Mesodermal cell (in vitro differentiated cells): ENCODE measurements around the gene GTF2H1.

Experiments used
- H3K27ac ChIP-seq: 2 replicates; pipeline ENCODE4 v1.7.0; 2013; ENCODE audit warnings: mild to moderate bottlenecking, low read depth, low read length, moderate library complexity; ENCODE audit not compliant: severe bottlenecking
- H3K36me3 ChIP-seq: 2 replicates; pipeline ENCODE4 v1.7.1; 2013; ENCODE audit warnings: mild to moderate bottlenecking, low read length, moderate library complexity; ENCODE audit not compliant: control insufficient read depth, insufficient read depth
- H3K4me1 ChIP-seq: one replicate; pipeline ENCODE4 v1.7.1; 2013; ENCODE audit warnings: mild to moderate bottlenecking, low read length; ENCODE audit not compliant: insufficient read depth, control insufficient read depth, poor library complexity, severe bottlenecking
- H3K4me3 ChIP-seq: 2 replicates; pipeline ENCODE4 v1.7.0; 2013; ENCODE audit warnings: low read length, control low read depth, mild to moderate bottlenecking; ENCODE audit not compliant: insufficient read depth, poor library complexity, severe bottlenecking; ENCODE audit errors: extremely low read depth
- H3K9me3 ChIP-seq: 2 replicates; pipeline ENCODE4 v1.7.1; 2013; ENCODE audit warnings: mild to moderate bottlenecking, low read length, moderate library complexity; ENCODE audit not compliant: control insufficient read depth
- WGBS, 2 experiments: methylation state at CpG; one replicate each; pipeline ENCODE4 v1.1.5; 2013; ENCODE audit warnings: missing lambda C conversion rate in 2 of 2; ENCODE audit not compliant: insufficient coverage in 2 of 2; 5-methylcytosine and 5-hydroxymethylcytosine counted together

GTF2H1 gene

GRCh38 chr11:18352581-18352980 is 30.2 kb downstream of the GTF2H1 start:
- Histone ChIP-seq H3K36me3 (peaks cover 66% of the 10 kb centered on the region), H3K4me1 (peaks cover 5% of the 10 kb centered on the region), H3K4me3 (no peak overlapping the region), H3K27ac (no peak overlapping the region), H3K9me3 (no peaks in the 10 kb centered on the region)
- 83 to 97% methylated on average over 3 of the region's 3 CpGs for WGBS, 2 experiments

DNA sequence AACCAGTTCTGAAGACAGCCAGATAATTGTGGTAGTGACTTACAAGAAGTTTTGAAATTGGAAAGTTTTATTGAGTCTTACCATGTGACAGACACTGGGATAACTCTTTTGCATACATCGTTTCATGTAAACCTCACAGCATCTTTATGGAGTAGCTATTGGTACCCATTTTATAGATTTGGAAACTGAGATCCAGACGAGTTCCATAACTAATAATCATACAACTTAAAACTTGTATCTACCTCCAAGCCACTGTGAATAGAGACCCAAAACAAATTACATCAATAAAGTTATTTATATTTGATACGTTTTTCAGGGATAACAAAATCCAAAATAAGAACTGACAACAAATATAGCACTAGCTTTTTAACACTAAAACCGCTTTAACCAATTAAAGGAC is 36.3 kb downstream of the GTF2H1 start:
- peaks cover 87% of the 10 kb centered on the region for H3K36me3 ChIP-seq
- no peak overlapping the region for H3K27ac ChIP-seq
- H3K4me1 ChIP-seq, result no peaks in the 10 kb centered on the region
- no CpG with 5 or more reads among the region's 4 CpGs for WGBS, 2 experiments
- H3K4me3 ChIP-seq, result no peak overlapping the region
- no peaks in the 10 kb centered on the region for H3K9me3 ChIP-seq

DNA sequence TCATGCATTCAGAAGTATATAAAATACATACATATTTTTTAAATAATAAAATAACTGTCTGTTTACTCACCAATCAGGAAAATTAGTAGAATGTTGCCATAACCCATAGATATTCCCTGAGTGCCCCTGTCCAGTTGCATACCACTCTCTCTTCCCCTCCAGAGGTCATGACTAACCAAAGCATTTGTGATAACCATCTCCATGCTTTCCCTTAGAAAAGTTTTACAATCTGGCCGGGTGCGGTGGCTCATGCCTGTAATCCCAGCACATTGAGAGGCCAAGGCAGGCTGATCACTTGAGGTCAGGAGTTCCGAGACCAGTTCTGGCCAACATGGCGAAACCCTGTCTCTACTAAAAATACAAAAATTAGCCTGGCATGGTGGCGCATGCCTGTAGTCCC is 38.8 kb downstream of the GTF2H1 start:
- H3K4me1 ChIP-seq, result no peaks in the 10 kb centered on the region
- H3K36me3 ChIP-seq, result peaks cover 96% of the 10 kb centered on the region
- 86 to 91% methylated on average over 4 to 5 of the region's 5 CpGs for WGBS, 2 experiments

DNA sequence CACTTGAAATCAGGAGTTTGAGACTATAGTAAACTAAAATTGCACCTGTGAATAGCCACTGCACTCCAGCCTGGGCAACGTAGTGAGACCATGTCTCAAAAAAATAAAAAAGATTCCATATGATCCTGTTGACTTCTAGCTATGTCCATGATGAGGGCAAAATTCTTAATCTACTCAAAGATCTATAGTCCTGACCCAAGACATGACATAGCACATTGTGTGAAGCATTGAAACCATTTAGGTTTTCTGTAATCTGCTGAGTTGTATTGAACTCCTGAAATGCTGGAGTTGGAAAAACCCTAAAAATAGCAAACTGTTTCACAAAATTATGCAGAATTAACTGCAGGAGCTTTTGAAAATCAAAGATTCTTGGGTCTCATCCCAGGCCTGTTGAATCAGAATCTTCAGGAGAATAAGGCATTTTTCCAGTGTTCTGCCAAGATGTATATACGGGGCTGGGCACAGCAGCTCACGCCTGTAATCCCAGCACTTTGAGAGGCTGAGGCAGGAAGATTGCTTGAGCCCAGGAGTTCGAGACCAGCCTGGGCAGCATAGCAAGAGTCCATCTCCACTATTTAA is 42.2 kb downstream of the GTF2H1 start:
- no peak overlapping the region for H3K4me3 ChIP-seq
- no peaks in the 10 kb centered on the region for H3K4me1 ChIP-seq
- 97 to 100% methylated on average over 2 to 3 of the region's 4 CpGs for WGBS, 2 experiments
- H3K9me3 ChIP-seq, result no peaks in the 10 kb centered on the region
- no peak overlapping the region for H3K27ac ChIP-seq
- peaks cover 72% of the 10 kb centered on the region for H3K36me3 ChIP-seq

More for the DNA sequence above, 38.8 kb downstream of the GTF2H1 start:
- Histone ChIP-seq H3K27ac (no peak overlapping the region), H3K4me3 (no peak overlapping the region), H3K9me3 (no peaks in the 10 kb centered on the region)

- H3K27ac ChIP-seq, result no peak overlapping the region
- H3K9me3 ChIP-seq, result no peaks in the 10 kb centered on the region
- 96 to 100% methylated on average over 3 to 4 of the region's 4 CpGs for WGBS, 2 experiments
- peaks cover 63% of the 10 kb centered on the region for H3K36me3 ChIP-seq
- H3K4me1 ChIP-seq, result no peaks in the 10 kb centered on the region
- H3K4me3 ChIP-seq, result no peak overlapping the region
Measured at GRCh38 chr11:18365741-18366140, 43.4 kb downstream of the GTF2H1 start.

DNA sequence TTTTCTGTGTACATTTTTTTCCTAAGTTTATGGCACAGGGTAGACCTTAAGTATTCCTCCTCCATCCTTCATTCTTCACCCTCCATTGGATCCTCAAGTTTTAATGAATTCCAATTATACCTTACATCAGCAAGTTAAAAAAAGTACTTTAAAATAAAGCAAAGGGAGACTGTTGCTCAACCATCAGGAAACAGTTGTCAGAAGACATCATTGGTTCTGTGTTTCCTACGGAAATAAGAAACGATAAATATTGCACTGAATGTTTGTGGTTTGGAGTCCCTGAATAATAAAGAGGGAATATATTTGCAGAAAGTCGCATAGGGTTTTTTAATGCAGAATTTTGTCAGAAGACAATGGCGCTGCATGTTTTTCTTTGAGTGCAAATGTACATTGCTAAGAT is 43.9 kb downstream of the GTF2H1 start:
- H3K36me3 ChIP-seq, result peaks cover 57% of the 10 kb centered on the region
- H3K4me1 ChIP-seq, result no peaks in the 10 kb centered on the region
- no peaks in the 10 kb centered on the region for H3K9me3 ChIP-seq
- no peak overlapping the region for H3K4me3 ChIP-seq
- 90 to 95% methylated on average over 4 of the region's 4 CpGs for WGBS, 2 experiments
- H3K27ac ChIP-seq, result no peak overlapping the region

DNA sequence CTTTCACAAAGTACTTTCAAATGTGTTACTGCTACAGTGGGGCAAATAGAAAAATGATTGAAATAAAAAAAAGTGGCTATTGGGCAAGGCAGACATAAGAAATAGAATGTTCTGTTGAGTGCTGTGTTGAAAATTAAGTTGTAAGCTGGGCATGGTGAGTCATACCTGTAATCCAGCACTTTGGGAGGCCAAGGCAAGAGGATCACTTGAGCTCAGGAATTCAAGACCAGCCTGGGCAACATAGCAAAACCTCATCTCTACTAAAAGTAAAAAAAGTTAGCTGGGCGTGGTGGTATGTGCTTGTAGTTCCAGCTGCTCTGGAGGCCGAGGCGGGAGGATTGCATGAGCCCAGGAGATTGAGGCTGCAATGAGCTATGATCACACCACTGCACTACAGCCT is 45.1 kb downstream of the GTF2H1 start:
- 90% methylated on average over 2 of the region's 3 CpGs; no CpG with 5 or more reads in 1 of the 2 experiments for WGBS, 2 experiments

GRCh38 chr11:18368221-18368620 is 45.9 kb downstream of the GTF2H1 start:
- no peaks in the 10 kb centered on the region for H3K4me1 ChIP-seq
- no peak overlapping the region for H3K4me3 ChIP-seq
- no peaks in the 10 kb centered on the region for H3K9me3 ChIP-seq
- peaks cover 38% of the 10 kb centered on the region for H3K36me3 ChIP-seq
- WGBS, 2 experiments, result 94 to 100% methylated on average over 2 of the region's 2 CpGs
- H3K27ac ChIP-seq, result no peak overlapping the region

More for the DNA sequence above, 45.1 kb downstream of the GTF2H1 start:
- H3K9me3 ChIP-seq, result no peaks in the 10 kb centered on the region
- peaks cover 46% of the 10 kb centered on the region for H3K36me3 ChIP-seq
- H3K4me1 ChIP-seq, result no peaks in the 10 kb centered on the region
- no peak overlapping the region for H3K27ac ChIP-seq
- H3K4me3 ChIP-seq, result no peak overlapping the region

DNA sequence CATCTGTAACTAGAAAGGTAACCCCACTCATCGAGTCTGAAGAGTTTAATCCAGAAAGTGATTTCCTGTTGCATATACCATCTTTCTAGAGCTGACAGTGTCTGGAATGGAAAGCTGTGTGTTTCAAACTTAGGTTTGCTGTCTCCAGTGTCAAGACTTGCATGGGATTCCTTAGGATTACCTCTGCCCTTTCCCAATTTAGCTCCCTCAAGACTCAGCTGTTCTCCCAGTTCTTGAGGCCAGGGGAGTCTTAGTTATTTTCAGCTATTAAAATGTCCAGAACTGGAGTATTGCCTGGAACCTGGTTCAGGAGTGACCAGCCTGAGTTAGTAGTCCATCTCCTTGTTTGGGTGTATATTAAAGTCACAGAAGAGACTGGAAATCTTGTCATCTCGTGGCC is 47.0 kb downstream of the GTF2H1 start:
- Histone ChIP-seq H3K4me1 (no peaks in the 10 kb centered on the region), H3K4me3 (no peak overlapping the region), H3K27ac (no peak overlapping the region), H3K36me3 (peaks cover 26% of the 10 kb centered on the region), H3K9me3 (no peaks in the 10 kb centered on the region)
- 86% methylated on average over 1 to 2 of the region's 2 CpGs for WGBS, 2 experiments

DNA sequence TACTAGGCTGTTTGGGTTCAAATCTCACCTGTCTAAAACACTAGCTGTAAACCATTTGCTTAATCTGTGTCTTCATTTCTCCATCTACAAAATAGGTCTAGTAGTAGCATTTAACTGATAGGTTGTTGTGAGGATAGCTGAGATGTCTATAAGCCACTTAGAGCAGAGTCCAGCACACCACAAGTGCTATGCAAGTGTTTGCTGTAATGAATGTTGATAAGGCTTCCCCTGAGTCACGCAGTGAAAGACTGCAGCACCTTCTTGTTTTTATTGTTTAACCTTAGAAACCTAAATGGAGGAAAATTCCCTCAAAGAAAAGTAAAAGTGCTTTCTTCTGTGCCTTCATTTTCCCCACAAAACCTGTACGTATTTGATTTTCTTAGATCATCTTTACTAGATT is 48.9 kb downstream of the GTF2H1 start:
- no peak overlapping the region for H3K27ac ChIP-seq

DNA sequence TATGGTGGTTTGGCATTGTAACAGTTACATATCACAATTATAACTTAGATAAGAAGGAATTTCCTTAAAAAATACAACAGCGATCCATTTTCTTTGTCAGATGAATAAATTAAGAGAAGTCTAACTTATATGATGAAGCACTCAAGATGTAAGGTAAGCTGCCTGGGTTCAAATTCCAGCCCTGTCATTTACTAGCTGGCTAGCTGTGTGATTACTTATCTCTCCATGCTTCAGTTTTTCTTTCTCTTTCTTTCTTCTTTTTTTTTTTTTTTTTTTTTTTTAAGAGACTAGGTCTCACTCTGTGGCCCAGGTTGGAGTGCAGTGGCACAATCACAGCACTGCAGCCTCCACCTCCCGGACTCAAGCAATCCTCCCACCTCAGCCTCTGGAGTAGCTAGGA is 49.8 kb downstream of the GTF2H1 start:
- Histone ChIP-seq H3K4me3 (no peak overlapping the region), H3K27ac (no peak overlapping the region), H3K9me3 (no peaks in the 10 kb centered on the region), H3K4me1 (no peaks in the 10 kb centered on the region), H3K36me3 (no peaks in the 10 kb centered on the region)
- no CpG with 5 or more reads among the region's 2 CpGs for WGBS, 2 experiments

More for the DNA sequence above, 48.9 kb downstream of the GTF2H1 start:
- Histone ChIP-seq H3K36me3 (peaks cover 8% of the 10 kb centered on the region), H3K9me3 (no peaks in the 10 kb centered on the region), H3K4me3 (no peak overlapping the region), H3K4me1 (no peaks in the 10 kb centered on the region)
- 100% methylated on average over 1 of the region's 2 CpGs; no CpG with 5 or more reads in 1 of the 2 experiments for WGBS, 2 experiments
